Measurements from ENCODE around the gene BMPR1A. TPM values are rescaled to one million over a fixed set of nuclear protein-coding genes. Genes with fewer than 3 reads are reported as not detected.

BMPR1A gene
- total and polyA plus RNA-seq, 9 of the 15 experiments (the other 6 are each of a cell fraction or from before 2014, with no cell fraction given), result 1.6 to 17.5 (median 9.1) TPM

DNA sequence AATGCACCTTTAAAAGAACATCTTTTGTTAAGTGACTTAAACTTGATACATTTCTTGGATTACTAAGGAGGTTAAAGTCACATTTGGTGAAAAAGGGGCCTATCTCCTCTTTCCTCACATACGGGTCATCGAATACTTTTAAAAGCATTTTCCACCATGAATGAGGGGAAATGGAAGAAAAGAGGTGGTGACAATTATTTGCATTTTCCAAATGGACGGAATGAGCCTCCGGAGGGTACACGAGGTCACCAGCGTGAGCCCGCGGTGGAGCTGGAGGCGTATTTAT lies 1.0 kb upstream of the BMPR1A start (continued):
- TF ChIP-seq ZNF766 (CRISPR knock-in tag; conservative IDR thresholded peaks at IDR 0.05) (no peak), MYNN (IDR thresholded peaks at IDR 0.05) (no peak), MYNN (CRISPR knock-in tag; IDR thresholded peaks at IDR 0.05) (no peak), THAP12 (CRISPR knock-in tag; IDR thresholded peaks at IDR 0.05) (no peak), KDM1A (IDR thresholded peaks at IDR 0.05) (no peak), MYBL2 (IDR thresholded peaks at IDR 0.05; ENCODE audit: low read depth) (no peak), MYBL2 (CRISPR knock-in tag; IDR thresholded peaks at IDR 0.05; ENCODE audit: borderline replicate concordance) (no peak), TBL1XR1 (IDR thresholded peaks at IDR 0.05; ENCODE audit: low read length in 2 of 2) (no peak; a peak in 1 of 4 replicates), CBX3 (IDR thresholded peaks at IDR 0.05; ENCODE audit: borderline replicate concordance in 1 of 2, low read length in 2 of 2) (peak in 1 of 2 experiments; percentile 39; a peak in 1 of 3 replicates), ZNF354B (CRISPR knock-in tag; IDR thresholded peaks at IDR 0.05) (no peak), LCOR (CRISPR knock-in tag; IDR thresholded peaks at IDR 0.05) (no peak), ZEB2 (IDR thresholded peaks at IDR 0.05) (no peak), SMC3 (conservative IDR thresholded peaks at IDR 0.05; ENCODE audit: insufficient read depth, low read depth, low read length) (no peak), ZNF197 (CRISPR knock-in tag; IDR thresholded peaks at IDR 0.05; ENCODE audit: low read depth) (no peak), SMAD3 (CRISPR knock-in tag; conservative IDR thresholded peaks at IDR 0.05) (no peak), EGR1 (conservative IDR thresholded peaks at IDR 0.05) (peak; percentile 28; the same call in 1 of the 2 replicates), BCL6 (CRISPR knock-in tag; IDR thresholded peaks at IDR 0.05) (no peak), MEF2D (tag; conservative IDR thresholded peaks at IDR 0.05; ENCODE audit: low read depth) (0 out of 2 replicates have a peak, but pooled peaks have one; percentile 69), MEF2A (IDR thresholded peaks at IDR 0.05; ENCODE audit: control insufficient read depth, low read depth, low read length) (peak; percentile 93)
- TF ChIP-seq, protein P1, sequence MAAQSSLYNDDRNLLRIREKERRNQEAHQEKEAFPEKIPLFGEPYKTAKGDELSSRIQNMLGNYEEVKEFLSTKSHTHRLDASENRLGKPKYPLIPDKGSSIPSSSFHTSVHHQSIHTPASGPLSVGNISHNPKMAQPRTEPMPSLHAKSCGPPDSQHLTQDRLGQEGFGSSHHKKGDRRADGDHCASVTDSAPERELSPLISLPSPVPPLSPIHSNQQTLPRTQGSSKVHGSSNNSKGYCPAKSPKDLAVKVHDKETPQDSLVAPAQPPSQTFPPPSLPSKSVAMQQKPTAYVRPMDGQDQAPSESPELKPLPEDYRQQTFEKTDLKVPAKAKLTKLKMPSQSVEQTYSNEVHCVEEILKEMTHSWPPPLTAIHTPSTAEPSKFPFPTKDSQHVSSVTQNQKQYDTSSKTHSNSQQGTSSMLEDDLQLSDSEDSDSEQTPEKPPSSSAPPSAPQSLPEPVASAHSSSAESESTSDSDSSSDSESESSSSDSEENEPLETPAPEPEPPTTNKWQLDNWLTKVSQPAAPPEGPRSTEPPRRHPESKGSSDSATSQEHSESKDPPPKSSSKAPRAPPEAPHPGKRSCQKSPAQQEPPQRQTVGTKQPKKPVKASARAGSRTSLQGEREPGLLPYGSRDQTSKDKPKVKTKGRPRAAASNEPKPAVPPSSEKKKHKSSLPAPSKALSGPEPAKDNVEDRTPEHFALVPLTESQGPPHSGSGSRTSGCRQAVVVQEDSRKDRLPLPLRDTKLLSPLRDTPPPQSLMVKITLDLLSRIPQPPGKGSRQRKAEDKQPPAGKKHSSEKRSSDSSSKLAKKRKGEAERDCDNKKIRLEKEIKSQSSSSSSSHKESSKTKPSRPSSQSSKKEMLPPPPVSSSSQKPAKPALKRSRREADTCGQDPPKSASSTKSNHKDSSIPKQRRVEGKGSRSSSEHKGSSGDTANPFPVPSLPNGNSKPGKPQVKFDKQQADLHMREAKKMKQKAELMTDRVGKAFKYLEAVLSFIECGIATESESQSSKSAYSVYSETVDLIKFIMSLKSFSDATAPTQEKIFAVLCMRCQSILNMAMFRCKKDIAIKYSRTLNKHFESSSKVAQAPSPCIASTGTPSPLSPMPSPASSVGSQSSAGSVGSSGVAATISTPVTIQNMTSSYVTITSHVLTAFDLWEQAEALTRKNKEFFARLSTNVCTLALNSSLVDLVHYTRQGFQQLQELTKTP (IDR thresholded peaks at IDR 0.05; ENCODE audit: low read depth in 1 of 2, partially characterized antibody in 2 of 2), result peak in 1 of 2 experiments; percentile 67

Data from K562 (cell line).